NCI-H1417 (cell line): ENCODE results near the gene ZC3H4.
A peak's percentile ranks its signal among the peaks of the same experiment; 100 is the strongest.
"Not testable (repeated sequence)": the region's sequence is repeated elsewhere in the genome, so short reads cannot be mapped to it uniquely, and the experiment has no call there.

Experiments used
- DNase-seq, 3 experiments: peaks; one replicate each; lab custom pipeline; 2025; lab: John Stamatoyannopoulos, UW

ZC3H4 gene

DNA sequence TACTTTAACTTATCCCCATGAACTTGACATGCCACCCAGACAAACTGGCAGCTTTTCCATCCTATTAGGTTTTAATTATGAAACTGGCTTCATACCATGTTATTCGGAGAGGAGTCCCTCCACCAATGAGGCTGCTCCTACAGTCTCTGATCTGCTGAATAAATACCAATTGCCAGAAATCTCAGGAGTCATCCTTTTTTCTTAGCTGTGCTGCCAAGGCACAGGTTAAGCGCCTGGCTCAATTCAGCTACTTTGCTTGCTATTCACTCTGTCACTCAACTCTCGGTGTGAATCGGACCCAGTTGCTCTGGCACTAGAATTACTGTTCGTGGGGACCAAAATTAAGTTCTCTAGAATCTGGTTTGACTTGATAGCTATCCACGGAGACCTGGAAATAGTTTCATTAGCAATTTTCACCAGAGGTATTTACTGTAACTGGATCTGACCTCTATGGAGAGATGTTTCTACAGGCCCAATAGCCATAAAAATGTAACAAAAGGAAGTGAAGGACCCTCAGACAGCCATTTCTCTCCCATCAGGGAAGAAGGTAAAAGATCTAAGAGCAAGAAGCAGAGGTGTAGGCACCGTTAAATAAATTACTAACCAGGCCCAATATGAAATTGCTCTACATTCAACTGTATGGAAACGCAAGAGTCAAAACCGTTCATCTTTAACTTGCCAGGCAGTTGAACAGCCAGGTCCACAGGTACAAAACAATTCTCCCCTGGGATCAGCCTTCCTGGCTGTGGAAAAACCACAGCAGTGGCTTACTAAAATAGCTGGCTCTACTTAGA, 5.4 kb downstream of the ZC3H4 start:
- DNase-seq: peak in 2 of 3 experiments; percentile 4 to 72

DNA sequence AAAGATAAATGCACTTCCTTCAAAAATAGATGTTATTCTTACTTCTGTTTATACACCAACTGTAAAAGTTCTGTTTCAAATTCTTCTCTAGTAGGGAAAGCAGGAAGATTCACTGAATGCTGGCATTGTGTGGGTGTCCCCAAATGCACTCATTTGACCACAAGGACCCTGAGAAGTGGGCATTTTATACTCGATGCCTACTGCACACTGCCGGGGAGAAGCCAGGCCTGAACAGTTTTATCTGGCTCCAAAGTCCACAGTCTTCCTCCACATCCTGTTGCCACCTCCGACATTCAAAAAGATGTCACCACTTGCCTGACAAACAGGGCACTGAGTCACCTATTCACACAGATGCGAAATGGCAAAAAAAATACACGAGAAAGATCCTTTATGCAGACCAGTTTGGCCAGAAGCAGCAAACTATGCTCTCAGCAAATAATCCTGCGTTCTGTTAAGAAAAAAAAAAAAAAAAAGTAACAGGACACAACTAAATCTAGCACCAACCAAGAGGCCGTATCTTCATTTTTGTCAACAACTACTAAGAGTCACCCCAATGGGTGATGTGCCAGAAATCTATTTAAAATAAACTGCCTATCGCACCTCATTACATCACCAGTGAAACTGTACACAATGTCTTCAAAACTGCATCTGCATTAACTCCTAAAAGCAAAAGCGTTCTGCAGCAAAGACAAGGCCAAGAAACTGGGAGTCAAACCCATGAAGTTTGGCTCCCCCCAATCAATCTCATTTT, 6.2 kb downstream of the ZC3H4 start:
- DNase-seq: no peak

- no peak for DNase-seq
Observed at GRCh38 chr19:47106821-47107201, 6.8 kb downstream of the ZC3H4 start.

GRCh38 chr19:47105874-47106273, 7.7 kb downstream of the ZC3H4 start:
- no peak for DNase-seq

GRCh38 chr19:47104680-47105079, 8.9 kb downstream of the ZC3H4 start:
- DNase-seq: no peak

DNA sequence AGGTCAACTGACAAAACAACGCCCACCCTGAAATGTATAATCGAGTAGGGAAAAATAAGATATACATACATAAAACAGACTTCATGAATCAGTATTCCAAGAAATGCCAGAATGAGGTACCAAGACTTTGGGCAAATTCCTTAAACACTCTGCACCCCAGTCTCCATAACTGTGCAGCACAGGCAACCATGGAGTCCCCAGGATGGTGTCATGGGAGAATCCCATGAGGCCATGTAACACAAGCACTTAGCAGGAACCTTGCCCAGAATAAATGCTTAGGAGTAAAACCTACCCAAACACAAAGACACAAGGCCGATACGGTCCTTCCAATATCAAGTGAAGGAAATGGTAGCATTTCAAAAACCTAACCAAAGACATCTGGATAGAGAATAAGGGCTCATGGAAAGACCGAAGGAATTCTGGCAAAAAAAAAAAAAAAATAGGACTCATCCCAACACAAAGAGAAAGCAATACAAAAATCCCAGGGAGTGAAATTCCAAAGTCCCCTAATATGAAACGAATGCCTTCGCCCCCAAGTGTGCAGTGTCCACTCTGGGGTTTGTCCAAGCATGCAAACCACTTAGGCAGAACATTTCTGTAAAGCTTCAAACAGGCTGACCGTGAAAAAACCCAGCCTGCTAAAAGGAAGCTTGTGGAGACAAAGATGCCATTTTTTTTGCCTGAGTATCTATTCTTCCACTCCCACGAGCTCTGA, 11.1 kb downstream of the ZC3H4 start:
- DNase-seq: no peak

DNA sequence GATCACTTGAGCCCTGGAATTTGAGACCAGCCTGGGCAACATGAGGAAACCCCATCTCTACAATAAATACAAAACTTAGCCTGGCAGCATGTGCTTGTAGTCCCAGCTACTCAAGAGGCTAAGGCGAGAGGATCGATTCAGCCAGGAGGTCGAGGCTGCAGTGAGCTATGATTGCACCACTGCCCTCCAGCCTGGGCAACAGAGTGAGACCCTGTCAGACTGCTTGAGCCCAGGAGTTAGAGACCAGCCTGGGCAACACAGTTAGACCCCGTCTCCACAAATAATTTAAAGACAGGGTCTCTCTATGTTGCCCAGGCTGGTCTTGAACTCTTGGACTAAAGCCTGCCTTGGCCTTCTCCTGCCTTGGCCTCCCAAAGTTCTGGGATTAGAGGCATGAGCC, 12.5 kb downstream of the ZC3H4 start:
- not testable (repeated sequence) for DNase-seq

DNA sequence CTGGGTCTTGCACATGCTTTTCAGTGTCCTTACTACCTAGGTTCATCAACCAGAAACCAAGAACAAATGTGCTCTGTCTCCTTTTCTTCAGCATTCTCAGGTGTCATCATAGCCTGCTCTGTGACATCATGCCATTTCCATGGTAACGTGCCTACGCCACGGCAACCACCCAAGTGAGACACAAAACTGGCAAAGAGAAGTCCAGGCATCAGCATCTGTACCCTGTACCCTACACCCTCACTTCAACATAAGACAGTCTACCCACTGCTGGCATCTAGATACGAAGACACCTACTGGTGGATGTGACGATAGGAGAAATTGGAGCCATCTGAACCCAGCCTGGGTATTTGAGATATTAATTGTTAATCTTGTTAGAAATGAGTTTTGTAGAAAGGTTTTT, 13.3 kb downstream of the ZC3H4 start:
- DNase-seq: peak in 1 of 3 experiments; percentile 40

DNA sequence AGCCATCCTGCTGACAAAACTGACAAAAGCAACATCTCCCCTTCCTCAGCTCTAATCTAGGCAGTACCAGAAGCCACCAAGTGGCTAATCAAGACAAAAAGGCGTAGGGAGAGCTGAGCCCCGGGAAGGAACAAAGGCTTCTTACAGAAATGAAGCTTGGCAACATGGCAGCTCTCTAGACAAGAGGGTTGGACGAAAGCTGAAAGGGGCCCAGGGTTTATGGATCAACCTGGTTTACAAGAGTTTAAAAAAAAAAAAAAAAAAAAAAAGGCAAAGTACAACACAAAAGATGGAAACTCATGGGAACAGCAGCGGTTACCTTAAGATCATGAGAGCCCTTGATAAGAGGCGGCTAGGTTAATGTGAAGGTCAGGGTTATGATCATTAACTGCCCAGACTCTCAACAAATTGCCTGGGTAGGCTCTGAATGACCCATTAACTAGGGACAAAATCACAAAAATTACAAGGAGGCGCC, 14.0 kb downstream of the ZC3H4 start:
- peak in 1 of 3 experiments; percentile 40 for DNase-seq

DNA sequence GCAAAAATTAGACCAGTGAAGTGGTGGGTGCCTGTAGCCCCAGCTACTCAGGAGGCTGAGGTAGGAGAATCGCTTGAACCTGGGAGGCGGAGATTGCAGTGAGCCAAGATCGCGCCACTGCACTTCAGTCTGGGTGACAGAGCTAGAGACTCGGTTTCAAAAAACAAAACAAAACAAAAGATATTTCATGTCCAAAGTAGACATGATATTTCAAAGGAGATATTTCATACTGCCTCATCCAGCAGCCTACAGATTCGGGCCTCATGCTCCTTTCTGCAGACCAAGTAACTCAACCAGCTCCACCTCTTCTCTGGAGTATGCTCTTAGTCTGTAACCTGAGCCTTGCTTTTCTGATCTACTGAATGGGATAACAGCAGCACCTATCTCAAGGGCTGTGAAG, 15.0 kb downstream of the ZC3H4 start:
- peak in 1 of 3 experiments; percentile 81 for DNase-seq

- DNase-seq: no peak
Observed at GRCh38 chr19:47097396-47098201, 16.0 kb downstream of the ZC3H4 start.

- DNase-seq: no peak
Observed at GRCh38 chr19:47096721-47097120, 16.9 kb downstream of the ZC3H4 start.

DNA sequence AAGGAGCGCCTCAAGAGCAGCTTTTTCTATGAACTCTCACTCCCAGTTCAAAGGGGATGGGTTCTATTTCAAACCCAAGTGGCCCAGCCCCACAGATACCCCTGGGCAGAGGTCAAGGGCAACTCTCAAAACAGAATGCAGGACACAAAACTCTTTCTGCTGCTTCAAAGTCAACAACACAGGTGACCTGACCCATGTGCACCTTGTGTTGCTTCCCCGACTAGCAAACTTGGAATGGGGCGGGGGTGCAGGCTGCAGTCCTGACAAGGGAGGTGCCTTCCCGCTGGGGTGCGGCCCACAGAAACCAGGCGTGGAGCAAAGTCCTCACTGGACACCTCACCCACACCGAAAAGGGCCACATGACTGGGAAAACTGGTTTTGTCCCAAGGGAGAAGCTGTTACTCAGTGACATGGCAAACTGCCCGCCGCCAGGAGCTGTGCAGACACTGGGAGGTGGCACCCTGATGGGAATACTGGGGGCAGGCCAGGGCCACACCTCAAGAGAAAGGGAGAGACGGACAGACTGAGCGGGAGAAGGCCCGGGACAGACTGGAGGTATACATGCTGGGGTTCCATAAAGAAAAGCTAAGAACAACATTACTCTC, 17.4 kb downstream of the ZC3H4 start:
- DNase-seq: no peak

DNA sequence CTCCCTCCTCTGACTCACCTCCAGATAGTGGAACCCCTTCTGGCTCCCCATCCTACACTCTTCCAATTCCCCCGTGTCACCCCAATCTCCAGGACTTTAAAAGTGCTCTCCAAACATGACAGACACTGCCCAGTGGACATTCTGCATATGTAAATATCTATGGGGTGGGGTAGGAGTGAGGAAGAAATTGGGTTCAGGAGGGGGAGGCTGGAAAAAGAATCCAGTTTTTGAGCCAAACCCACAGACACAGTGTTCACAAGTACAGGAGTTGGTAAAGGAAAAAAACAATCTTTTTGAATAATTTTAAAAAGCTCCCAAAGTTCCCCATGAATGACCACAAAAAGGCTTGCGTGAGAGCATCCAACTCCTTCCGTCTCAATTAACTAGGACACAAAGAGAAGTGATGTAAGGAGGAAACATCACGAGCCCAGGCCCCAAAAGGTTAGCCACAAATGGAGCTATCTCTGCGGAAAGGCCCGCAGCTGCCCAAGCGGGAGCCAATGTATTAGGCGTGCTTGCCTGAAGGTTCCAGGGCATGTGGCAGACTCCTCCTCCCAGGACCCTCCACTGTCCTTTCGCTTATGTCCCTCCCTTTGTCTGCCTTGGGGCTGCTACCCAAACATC, 18.0 kb downstream of the ZC3H4 start:
- DNase-seq: no peak

- DNase-seq: no peak
Observed at GRCh38 chr19:47094557-47095475, 18.8 kb downstream of the ZC3H4 start.

DNA sequence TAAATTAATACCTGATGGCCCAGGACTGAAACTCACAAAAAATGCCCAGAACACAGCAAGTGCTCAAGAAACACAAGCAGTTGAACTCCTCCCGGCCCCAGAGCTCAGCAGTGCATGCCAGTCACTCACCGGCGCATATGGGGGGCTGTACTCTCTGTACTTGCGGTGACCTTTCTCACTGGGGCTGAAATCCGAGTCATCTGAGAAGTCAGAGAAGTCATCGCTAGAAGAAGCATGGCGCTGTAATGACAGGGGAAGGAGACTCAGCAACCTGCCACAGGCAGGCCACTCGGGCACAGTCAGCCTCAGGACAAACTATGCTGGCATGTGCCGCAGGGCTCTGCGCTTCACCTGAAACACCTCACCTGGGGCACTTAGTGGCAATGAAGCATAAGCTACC, 19.7 kb downstream of the ZC3H4 start:
- no peak for DNase-seq

DNA sequence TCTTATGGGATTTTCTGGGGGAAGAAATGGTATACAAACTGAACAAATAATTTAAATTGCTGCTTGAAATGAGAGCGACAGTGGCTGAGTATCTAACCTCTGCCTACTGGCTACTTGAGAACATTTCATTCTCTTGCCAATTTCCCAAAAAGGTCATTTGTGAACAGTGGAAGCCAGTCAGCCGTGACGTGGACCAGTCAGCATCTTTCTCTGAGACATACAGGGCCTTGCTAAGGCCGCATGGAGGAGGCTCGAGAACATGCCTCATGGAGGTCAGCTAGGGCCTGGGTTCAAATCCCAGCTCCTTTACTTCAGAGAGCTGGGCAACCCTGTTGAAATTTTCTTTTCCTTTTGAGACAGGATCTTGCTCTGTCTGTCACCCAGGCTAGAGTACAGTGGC, 20.3 kb downstream of the ZC3H4 start:
- DNase-seq: no peak

DNA sequence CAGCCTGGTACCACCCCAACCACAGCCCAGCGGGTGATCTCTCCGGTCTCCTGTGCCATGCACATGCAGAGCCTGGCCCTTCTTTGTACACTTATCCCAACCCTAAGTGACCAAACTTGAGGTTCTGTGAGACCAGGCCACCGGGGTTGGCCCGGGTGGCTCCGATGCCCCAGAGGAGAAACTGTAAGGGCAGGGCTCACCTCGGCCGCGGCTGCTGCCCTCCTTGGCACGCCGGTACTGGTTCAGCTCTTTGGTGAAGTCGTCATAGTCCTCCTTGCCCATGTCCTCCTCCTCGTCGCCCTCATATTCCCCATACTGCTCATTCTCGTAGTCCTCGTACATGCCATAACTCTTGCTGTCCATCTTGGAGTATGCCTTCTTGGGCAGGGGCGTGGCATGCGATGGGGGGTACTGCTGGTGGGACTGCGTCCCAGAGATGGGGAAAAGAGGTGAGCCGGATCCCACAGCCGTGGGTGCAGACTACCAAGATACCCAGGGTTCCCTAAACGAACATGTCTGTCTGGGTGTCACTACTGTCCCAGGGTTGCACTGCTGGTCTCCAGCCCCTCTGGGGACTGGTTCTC, 23.7 kb downstream of the ZC3H4 start:
- DNase-seq: no peak

- DNase-seq: no peak
Observed at GRCh38 chr19:47086280-47086679, 27.3 kb downstream of the ZC3H4 start.
